HEK293 (cell line): ENCODE data around the gene LYPD6B.

Experiments used
- CTCF ChIA-PET: fragments of 350-600 bp; formaldehyde crosslinking; extraction: SDS; loops from one replicate; lab custom pipeline; 2021; ENCODE audit warnings: antibody characterized with exemption; lab: Yijun Ruan, JAX
- POLR2A ChIA-PET: fragments of 300-600 bp; formaldehyde crosslinking; extraction: SDS; loops from one replicate; lab custom pipeline; 2020; ENCODE audit warnings: antibody characterized with exemption, inconsistent platforms; lab: Yijun Ruan, JAX
- H3K27ac ChIP-seq: fragments of 200-500 bp; sonication (Bioruptor generic); 2 replicates; pipeline ENCODE4 v1.5.1; 2014; ENCODE audit warnings: low read depth, low read length, control low read depth, inconsistent platforms; ENCODE audit errors: extremely low read depth
- H3K36me3 ChIP-seq, 2 experiments: fragments of 200-500 bp in 1 of 2; sonication (Bioruptor generic) in 1 of 2; 1 replicate in 1 of 2; 2 replicates in 1 of 2; pipeline ENCODE4 v1.5.1; 2014 to 2017; ENCODE audit warnings: inconsistent platforms in 2 of 2, low read length in 2 of 2; ENCODE audit not compliant: control insufficient read depth in 2 of 2, insufficient read depth in 1 of 2
- H3K4me1 ChIP-seq: fragments of 200-500 bp; sonication (Bioruptor generic); 2 replicates; pipeline ENCODE4 v1.5.1; 2014; ENCODE audit warnings: mild to moderate bottlenecking, low read length, inconsistent platforms; ENCODE audit not compliant: control insufficient read depth, insufficient read depth
- H3K4me3 ChIP-seq: 2 replicates; pipeline ENCODE4 v1.5.1; 2011; ENCODE audit warnings: low read depth, mild to moderate bottlenecking, control low read depth, low read length, moderate library complexity
- H3K9me3 ChIP-seq: fragments of 200-500 bp; sonication (Bioruptor generic); 2 replicates; pipeline ENCODE4 v1.5.1; 2014; ENCODE audit warnings: low read depth, low read length, inconsistent platforms; ENCODE audit not compliant: control insufficient read depth, insufficient read depth
- GLIS2 ChIP-seq: fragments of 450-650 bp; formaldehyde crosslinking; IDR thresholded peaks from 2 replicates; pipeline ENCODE4 v1.5.1; 2016; ENCODE audit warnings: missing biosample characterization, missing genetic modification characterization
- KLF16 ChIP-seq: fragments of 450-650 bp; formaldehyde crosslinking; IDR thresholded peaks from 2 replicates; pipeline ENCODE4 v1.5.1; 2017; ENCODE audit warnings: missing biosample characterization, missing genetic modification characterization
- MYNN ChIP-seq: fragments of 450-650 bp; formaldehyde crosslinking; IDR thresholded peaks from 2 replicates; pipeline ENCODE4 v1.5.1; 2016; ENCODE audit warnings: missing biosample characterization, missing genetic modification characterization, borderline replicate concordance
- SCRT1 ChIP-seq: fragments of 450-650 bp; formaldehyde crosslinking; IDR thresholded peaks from 2 replicates; pipeline ENCODE4 v1.5.1; 2016; ENCODE audit warnings: missing biosample characterization, missing genetic modification characterization, borderline replicate concordance
- SP7 ChIP-seq: fragments of 450-650 bp; formaldehyde crosslinking; IDR thresholded peaks from 2 replicates; pipeline ENCODE4 v1.5.1; 2016; ENCODE audit warnings: missing biosample characterization, missing genetic modification characterization
- WT1 ChIP-seq: fragments of 450-650 bp; formaldehyde crosslinking; IDR thresholded peaks from 2 replicates; pipeline ENCODE4 v1.5.1; 2016; ENCODE audit warnings: missing biosample characterization, missing genetic modification characterization
- ZEB2 ChIP-seq: fragments of 450-650 bp; formaldehyde crosslinking; IDR thresholded peaks from 2 replicates; pipeline ENCODE4 v1.5.1; 2016; ENCODE audit warnings: missing biosample characterization, missing genetic modification characterization
- ZFHX2 ChIP-seq: fragments of 450-650 bp; formaldehyde crosslinking; conservative IDR thresholded peaks from 2 replicates; pipeline ENCODE4 v1.5.1; 2016; ENCODE audit warnings: missing biosample characterization, missing genetic modification characterization
- ZNF121 ChIP-seq: fragments of 450-650 bp; formaldehyde crosslinking; IDR thresholded peaks from 2 replicates; pipeline ENCODE4 v1.5.1; 2016; ENCODE audit warnings: missing biosample characterization, missing genetic modification characterization
- ZNF132 ChIP-seq: fragments of 450-650 bp; formaldehyde crosslinking; IDR thresholded peaks from 2 replicates; pipeline ENCODE4 v1.5.1; 2017; ENCODE audit warnings: missing biosample characterization, missing genetic modification characterization, borderline replicate concordance
- ZNF148 ChIP-seq: fragments of 450-650 bp; formaldehyde crosslinking; IDR thresholded peaks from 2 replicates; pipeline ENCODE4 v1.5.0; 2017; ENCODE audit warnings: missing biosample characterization, missing genetic modification characterization, borderline replicate concordance
- ZNF155 ChIP-seq: fragments of 450-650 bp; formaldehyde crosslinking; IDR thresholded peaks from 2 replicates; pipeline ENCODE4 v1.5.1; 2016; ENCODE audit warnings: missing biosample characterization, missing genetic modification characterization
- ZNF24 ChIP-seq: fragments of 450-650 bp; formaldehyde crosslinking; IDR thresholded peaks from 2 replicates; pipeline ENCODE4 v1.5.1; 2016; ENCODE audit warnings: missing biosample characterization, missing genetic modification characterization
- ZNF274 ChIP-seq, 2 experiments: fragments of 200-500 bp in 1 of 2; fragments of 450-650 bp in 1 of 2; sonication (Bioruptor generic) in 1 of 2; formaldehyde crosslinking in 1 of 2; IDR thresholded peaks; 2 replicates each; pipeline versions ENCODE4 v1.5.1 to v1.6.1; 2014 to 2016; ENCODE audit warnings: borderline replicate concordance in 1 of 2, inconsistent platforms in 1 of 2, low read length in 1 of 2, missing biosample characterization in 1 of 2, missing genetic modification characterization in 1 of 2
- ZNF404 ChIP-seq: fragments of 450-650 bp; formaldehyde crosslinking; IDR thresholded peaks from 2 replicates; pipeline ENCODE4 v1.5.1; 2017; ENCODE audit warnings: missing biosample characterization, missing genetic modification characterization
- ZNF423 ChIP-seq: fragments of 450-650 bp; formaldehyde crosslinking; IDR thresholded peaks from 2 replicates; pipeline ENCODE4 v1.5.1; 2016; ENCODE audit warnings: missing biosample characterization, missing genetic modification characterization
- ZNF488 ChIP-seq: fragments of 450-650 bp; formaldehyde crosslinking; IDR thresholded peaks from 2 replicates; pipeline ENCODE4 v1.5.1; 2016; ENCODE audit warnings: missing biosample characterization, missing genetic modification characterization
- ZNF624 ChIP-seq: fragments of 450-650 bp; formaldehyde crosslinking; IDR thresholded peaks from 2 replicates; pipeline ENCODE4 v1.5.1; 2017; ENCODE audit warnings: missing biosample characterization, missing genetic modification characterization
- ZNF629 ChIP-seq: fragments of 450-650 bp; formaldehyde crosslinking; IDR thresholded peaks from 2 replicates; pipeline ENCODE4 v1.5.1; 2017; ENCODE audit warnings: missing biosample characterization, missing genetic modification characterization
- ZNF660 ChIP-seq: fragments of 450-650 bp; IDR thresholded peaks from 2 replicates; pipeline ENCODE4 v1.5.1; 2018; ENCODE audit warnings: missing biosample characterization, mild to moderate bottlenecking, missing genetic modification characterization
- ZNF664 ChIP-seq: fragments of 450-650 bp; formaldehyde crosslinking; IDR thresholded peaks from 2 replicates; pipeline ENCODE4 v1.5.1; 2016; ENCODE audit warnings: missing biosample characterization, missing genetic modification characterization
- ZNF830 ChIP-seq: fragments of 450-650 bp; IDR thresholded peaks from 2 replicates; pipeline ENCODE4 v1.5.0; 2018; ENCODE audit warnings: missing biosample characterization, missing genetic modification characterization, low read depth, mild to moderate bottlenecking, moderate library complexity
- TF ChIP-seq, protein P1 (sequence below): fragments of 450-650 bp; formaldehyde crosslinking; IDR thresholded peaks from 2 replicates; pipeline ENCODE4 v1.5.1; 2017; ENCODE audit warnings: missing biosample characterization, missing genetic modification characterization
- TF ChIP-seq, protein P2 (sequence below): fragments of 450-650 bp; formaldehyde crosslinking; IDR thresholded peaks from 2 replicates; pipeline ENCODE4 v1.5.1; 2017; ENCODE audit warnings: missing biosample characterization, missing genetic modification characterization

The LYPD6B gene

GRCh38 chr2:149076863-149077412 is 38.4 kb downstream of the LYPD6B start:
- ChIA-PET POLR2A (interaction anchor here (1.0 kb wide), 1 partner anchor 13 kb away, joined by 3 read pairs; no protein-coding TSS in a partner anchor), CTCF (interaction anchor here (0.6 to 1.8 kb wide), 2 partner anchors 10 to 11 kb away, joined by 3 to 7 read pairs; no protein-coding TSS in a partner anchor)
- Histone ChIP-seq H3K9me3 (no peaks in the 10 kb centered on the region), H3K4me1 (peaks cover 26% of the 10 kb centered on the region), H3K27ac (no peak overlapping the region; the same call in 1 of the 2 replicates), H3K36me3 (no peaks in the 10 kb centered on the region), H3K4me3 (no peak overlapping the region)
- TF ChIP-seq, protein P1, sequence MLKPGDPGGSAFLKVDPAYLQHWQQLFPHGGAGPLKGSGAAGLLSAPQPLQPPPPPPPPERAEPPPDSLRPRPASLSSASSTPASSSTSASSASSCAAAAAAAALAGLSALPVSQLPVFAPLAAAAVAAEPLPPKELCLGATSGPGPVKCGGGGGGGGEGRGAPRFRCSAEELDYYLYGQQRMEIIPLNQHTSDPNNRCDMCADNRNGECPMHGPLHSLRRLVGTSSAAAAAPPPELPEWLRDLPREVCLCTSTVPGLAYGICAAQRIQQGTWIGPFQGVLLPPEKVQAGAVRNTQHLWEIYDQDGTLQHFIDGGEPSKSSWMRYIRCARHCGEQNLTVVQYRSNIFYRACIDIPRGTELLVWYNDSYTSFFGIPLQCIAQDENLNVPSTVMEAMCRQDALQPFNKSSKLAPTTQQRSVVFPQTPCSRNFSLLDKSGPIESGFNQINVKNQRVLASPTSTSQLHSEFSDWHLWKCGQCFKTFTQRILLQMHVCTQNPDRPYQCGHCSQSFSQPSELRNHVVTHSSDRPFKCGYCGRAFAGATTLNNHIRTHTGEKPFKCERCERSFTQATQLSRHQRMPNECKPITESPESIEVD (tag by site-specific recombination): no peak
- TF ChIP-seq WT1 (tag by site-specific recombination): peak; percentile 13; the same call in 1 of the 2 replicates

- TF ChIP-seq ZNF132 (tag by site-specific recombination) (no peak), ZNF155 (tag by site-specific recombination) (no peak), MYNN (tag by site-specific recombination) (no peak), ZNF423 (no peak), ZNF148 (tag by site-specific recombination) (no peak), ZNF404 (tag by site-specific recombination) (no peak), ZFHX2 (tag by site-specific recombination) (no peak), ZNF624 (tag by site-specific recombination) (no peak), KLF16 (tag by site-specific recombination) (no peak), ZNF488 (tag by site-specific recombination) (no peak), ZNF830 (tag by site-specific recombination) (no peak), GLIS2 (tag by site-specific recombination) (no peak), ZNF274 (IDR thresholded peaks at IDR 0.05; ENCODE audit: low read length) (no peak), ZNF274 (tag by site-specific recombination; IDR thresholded peaks at IDR 0.05; ENCODE audit: borderline replicate concordance) (no peak)
- ChIA-PET CTCF (interaction anchor here (1.3 kb wide), 1 partner anchor 233 kb away, joined by 4 read pairs; no protein-coding TSS in a partner anchor), POLR2A (interaction anchor here (1.0 kb wide), 1 partner anchor 14 kb away, joined by 3 read pairs; no protein-coding TSS in a partner anchor)
- H3K9me3 ChIP-seq: no peaks in the 10 kb centered on the region
- peaks cover 30% of the 10 kb centered on the region for H3K4me1 ChIP-seq
- no peak overlapping the region; the same call in 1 of the 2 replicates for H3K27ac ChIP-seq
- H3K4me3 ChIP-seq: no peak overlapping the region
- H3K36me3 ChIP-seq: no peaks in the 10 kb centered on the region
Observed at GRCh38 chr2:149077861-149078260, 39.4 kb downstream of the LYPD6B start.

- CTCF ChIA-PET: no interaction called here
- no peak overlapping the region for H3K4me3 ChIP-seq
- H3K4me1 ChIP-seq: peaks cover 29% of the 10 kb centered on the region
- no peak overlapping the region; the same call in 1 of the 2 replicates for H3K27ac ChIP-seq
- H3K9me3 ChIP-seq: no peaks in the 10 kb centered on the region
- POLR2A ChIA-PET: no interaction called here
- no peaks in the 10 kb centered on the region for H3K36me3 ChIP-seq
- TF ChIP-seq SP7 (tag by site-specific recombination): peak; percentile 45; the same call in 1 of the 2 replicates
- TF ChIP-seq ZNF664 (tag by site-specific recombination): peak; percentile 85
- TF ChIP-seq ZNF660 (tag by site-specific recombination): peak; percentile 23; the same call in 1 of the 2 replicates
- TF ChIP-seq SCRT1 (tag by site-specific recombination): no peak
- TF ChIP-seq ZNF121 (tag by site-specific recombination): no peak
- 0 out of 2 replicates have a peak, but pooled peaks have one; percentile 19 for TF ChIP-seq ZEB2 (tag by site-specific recombination)
- TF ChIP-seq ZNF624 (tag by site-specific recombination): no peak
- no peak for TF ChIP-seq ZNF24 (tag by site-specific recombination)
- TF ChIP-seq, protein P2, sequence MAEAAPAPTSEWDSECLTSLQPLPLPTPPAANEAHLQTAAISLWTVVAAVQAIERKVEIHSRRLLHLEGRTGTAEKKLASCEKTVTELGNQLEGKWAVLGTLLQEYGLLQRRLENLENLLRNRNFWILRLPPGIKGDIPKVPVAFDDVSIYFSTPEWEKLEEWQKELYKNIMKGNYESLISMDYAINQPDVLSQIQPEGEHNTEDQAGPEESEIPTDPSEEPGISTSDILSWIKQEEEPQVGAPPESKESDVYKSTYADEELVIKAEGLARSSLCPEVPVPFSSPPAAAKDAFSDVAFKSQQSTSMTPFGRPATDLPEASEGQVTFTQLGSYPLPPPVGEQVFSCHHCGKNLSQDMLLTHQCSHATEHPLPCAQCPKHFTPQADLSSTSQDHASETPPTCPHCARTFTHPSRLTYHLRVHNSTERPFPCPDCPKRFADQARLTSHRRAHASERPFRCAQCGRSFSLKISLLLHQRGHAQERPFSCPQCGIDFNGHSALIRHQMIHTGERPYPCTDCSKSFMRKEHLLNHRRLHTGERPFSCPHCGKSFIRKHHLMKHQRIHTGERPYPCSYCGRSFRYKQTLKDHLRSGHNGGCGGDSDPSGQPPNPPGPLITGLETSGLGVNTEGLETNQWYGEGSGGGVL (tag by site-specific recombination): peak; percentile 22; the same call in 1 of the 2 replicates
- peak; percentile 85 for TF ChIP-seq ZNF629 (tag by site-specific recombination)
Observed at GRCh38 chr2:149080099-149080498, 41.6 kb downstream of the LYPD6B start.
